ENCODE measurements around the gene GIPR. TPM values are rescaled to one million over a fixed set of nuclear protein-coding genes. Genes with fewer than 3 reads are reported as not detected.
"Not testable (repeated sequence)": the region's sequence is repeated elsewhere in the genome, so short reads cannot be mapped to it uniquely, and the experiment has no call there.

GIPR gene
- polyA plus RNA-seq, 1 donor: 0.85 TPM

DNA sequence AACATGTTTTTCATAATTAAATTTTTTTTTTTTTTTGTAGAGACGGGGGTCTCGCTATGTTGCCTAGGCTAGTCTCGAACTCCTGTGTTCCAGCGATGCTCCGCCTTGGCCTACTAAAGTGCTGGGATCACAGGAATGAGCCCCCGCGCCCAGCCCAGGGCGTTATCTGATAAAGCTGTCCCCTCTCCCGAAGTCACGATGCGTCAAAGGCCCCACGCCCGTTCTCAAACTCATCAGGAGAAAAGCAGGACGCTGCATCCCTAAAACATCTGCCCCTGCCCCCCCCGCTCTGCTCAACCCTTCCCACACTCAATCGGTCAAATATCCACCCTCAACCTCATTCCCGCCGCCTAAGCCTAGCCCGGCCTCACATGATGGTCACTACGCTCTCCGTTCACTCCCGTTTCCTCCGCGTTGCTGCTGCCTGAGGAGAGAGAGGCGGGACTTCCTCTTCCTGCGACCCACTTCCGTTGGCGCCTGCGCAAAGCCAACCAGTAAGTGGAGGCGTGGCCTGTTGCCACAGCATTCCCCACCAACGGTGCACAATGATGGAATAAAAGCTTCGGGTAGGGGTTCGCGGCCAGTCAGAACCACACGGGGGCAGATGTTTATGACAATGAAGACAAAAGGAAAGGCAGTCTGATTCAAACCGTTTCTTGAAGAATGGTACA, 23.6 kb downstream of the GIPR start, which contains the start of gene SNRPD2:
Gene SNRPD2 (minus strand): TSS at position 438 of the 671 bp plus-strand sequence. CDS start 65 bp downstream, at position 373.
- DNase-seq: peak; percentile 96

DNA sequence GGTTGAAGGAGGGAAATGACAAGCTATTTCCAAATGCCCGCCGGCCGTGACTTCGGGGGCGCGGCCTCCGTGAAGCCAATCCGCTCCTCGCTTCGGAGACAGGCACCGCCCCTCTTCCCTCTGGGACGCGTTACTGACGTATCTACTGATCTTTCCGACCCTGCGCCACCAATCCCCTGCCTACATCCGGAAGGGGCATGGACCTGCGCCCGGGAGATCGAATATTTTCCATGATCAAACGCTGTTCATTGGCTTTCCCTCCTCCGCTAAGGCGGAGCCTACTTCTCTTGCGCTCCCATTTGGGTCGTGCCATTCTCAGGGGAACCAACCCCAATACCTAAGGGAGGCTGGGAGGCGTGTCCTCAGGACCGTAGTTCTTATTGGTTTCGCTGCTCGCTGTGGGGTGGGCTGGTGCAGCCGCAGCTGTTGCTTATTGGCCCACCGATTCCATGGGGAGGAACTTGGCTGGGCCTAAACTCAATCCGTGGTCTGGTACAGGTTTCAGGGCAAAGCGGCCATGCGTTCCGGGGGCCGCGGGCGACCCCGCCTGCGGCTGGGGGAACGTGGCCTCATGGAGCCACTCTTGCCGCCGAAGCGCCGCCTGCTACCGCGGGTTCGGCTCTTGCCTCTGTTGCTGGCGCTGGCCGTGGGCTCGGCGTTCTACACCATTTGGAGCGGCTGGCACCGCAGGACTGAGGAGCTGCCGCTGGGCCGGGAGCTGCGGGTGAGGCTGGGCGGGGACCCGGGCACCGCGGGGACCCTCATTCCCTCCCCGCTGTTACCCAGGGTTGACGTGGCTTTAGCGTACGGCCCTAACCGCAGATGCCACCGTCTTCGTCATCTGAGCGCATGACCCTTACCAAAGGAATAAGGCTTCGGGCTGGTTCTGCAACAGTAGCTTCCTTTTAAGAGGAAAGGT, 24.4 kb downstream of the GIPR start, which contains the start of gene QPCTL:
Gene QPCTL (plus strand): TSS at position 480 of the 919 bp plus-strand sequence. CDS start 38 bp downstream, at position 518.
- DNase-seq: peak; percentile 98

DNA sequence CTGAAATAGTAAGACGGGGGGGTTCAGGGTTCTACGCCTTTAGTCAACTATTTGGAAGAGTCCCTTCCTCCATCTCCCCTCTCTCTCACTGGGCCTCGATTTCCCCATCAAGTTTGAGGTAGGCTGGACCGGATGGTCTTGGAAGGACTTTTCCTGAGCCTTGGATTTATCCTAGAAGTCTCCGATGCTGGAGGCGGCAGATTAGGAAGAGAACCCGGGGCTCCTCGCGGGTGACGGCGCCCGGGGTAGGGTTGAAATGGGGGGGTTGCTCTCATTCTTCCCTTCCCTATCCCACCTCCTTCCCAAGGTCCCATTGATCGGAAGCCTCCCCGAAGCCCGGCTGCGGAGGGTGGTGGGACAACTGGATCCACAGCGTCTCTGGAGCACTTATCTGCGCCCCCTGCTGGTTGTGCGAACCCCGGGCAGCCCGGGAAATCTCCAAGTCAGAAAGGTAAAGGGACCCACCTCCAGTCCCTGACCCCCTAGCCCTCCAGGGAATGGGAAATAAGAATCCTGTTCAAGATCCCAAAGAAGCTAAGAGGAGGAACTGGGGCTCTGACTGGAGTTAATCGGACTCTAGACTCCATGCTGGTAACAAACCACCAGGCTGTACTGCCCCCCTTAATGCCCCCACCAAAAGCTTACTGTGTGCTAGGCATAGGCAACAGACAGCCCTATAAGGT, 25.2 kb downstream of the GIPR start:
- peak; percentile 74 for DNase-seq

DNA sequence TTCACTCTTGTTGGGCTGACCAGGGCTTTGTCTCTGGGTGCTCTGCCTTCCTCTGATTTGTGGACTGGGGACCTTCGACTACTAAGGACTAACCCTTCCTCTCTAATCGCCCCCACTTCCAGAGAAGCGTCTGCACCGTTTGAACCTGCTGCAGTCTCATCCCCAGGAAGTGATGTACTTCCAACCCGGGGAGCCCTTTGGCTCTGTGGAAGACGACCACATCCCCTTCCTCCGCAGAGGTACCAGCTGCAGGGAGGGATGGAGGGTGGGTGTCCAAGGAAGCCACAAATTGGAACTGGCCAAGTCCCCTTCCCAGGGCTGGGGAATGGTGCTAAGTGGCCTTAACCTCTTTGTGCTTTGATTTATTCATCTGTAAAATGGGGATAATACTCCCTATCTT, 33.7 kb downstream of the GIPR start:
- no peak for DNase-seq

DNA sequence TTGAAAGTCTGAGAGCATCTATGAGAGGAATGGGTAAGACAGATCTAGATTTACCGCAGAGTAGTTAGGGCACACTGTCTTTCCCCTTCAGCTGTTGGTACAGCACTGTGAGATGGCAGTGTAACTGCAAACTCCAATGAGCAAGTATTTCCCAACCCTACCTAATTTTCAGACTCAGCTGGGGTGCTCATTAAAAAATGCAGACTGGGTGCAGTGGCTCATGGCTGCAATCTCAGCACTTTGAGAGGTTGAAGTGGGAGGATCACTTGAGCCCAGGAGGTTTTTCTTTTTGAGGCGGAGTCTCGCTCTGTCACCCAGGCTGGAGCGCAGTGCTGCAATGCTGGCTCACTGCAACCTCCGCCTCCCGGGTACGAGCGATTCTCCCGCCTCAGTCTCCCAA, 37.1 kb downstream of the GIPR start:
- no peak for DNase-seq

DNA sequence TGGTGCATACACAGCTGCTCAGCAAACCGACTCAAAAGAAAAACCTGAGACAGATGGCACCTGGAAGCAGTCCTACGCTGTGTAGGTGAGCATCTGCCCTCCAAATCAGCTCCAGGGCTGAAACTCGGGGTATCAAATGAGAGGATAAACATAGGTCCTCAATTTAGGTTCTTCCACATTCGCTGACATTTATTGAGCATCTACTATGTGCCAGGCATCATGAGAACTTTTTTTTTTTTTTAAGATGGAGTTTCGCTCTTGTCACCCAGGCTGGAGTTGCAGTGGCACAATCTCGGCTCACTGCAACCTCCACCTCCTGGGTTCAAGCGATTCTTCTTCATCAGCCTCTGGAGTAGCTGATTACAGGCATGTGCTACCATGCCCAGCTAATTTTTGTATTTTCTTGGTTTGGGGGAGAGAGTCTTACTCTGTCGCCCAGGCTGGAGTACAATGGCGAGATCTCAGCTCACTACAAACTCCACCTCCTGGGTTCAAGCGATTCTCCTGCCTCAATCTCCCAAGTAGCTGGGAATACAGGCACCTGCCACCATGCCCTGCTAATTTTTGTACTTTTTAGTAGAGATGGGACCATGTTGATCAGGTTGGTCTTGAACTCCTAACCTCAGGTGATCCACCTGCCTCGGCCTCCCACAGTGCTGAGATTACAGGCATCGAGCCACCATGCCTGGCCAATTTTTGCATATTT, 37.8 kb downstream of the GIPR start:
- DNase-seq: no peak

DNA sequence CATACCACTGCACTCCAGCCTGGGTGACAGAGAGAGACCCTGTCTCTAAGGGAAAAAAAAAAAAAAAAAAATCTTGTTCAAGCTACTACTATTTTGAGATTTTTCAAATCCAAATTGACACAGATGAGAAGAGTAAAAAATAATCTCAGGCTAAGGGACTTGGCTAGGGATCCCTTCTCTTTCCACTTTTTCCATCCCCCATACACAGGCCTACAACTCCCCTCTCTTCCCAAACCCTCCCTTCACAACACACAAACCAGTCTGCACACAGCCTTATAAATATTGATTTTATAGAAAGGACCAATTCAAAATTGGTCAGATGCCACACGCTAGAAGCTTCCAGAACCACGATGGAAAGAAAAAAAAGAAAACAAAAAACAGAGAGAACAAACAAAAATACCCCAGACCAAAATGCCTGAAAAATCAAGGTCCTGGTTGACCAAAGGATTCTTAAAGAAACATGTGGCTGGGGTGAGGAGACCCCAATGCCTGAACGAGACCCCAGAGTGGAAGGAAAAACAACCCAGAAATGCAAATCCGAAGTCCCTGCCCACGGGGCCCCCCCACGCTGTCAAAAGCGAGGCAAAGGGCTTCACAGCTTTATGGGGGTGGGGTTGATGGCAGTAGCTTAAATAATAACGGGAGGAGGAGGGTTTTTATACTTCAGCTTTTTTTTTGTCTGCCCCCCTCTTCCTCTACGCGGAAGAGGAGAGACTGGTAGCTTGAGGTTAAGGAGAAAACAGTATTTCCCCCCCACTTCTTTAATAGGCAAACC, 42.5 kb downstream of the GIPR start:
- DNase-seq: no peak

DNA sequence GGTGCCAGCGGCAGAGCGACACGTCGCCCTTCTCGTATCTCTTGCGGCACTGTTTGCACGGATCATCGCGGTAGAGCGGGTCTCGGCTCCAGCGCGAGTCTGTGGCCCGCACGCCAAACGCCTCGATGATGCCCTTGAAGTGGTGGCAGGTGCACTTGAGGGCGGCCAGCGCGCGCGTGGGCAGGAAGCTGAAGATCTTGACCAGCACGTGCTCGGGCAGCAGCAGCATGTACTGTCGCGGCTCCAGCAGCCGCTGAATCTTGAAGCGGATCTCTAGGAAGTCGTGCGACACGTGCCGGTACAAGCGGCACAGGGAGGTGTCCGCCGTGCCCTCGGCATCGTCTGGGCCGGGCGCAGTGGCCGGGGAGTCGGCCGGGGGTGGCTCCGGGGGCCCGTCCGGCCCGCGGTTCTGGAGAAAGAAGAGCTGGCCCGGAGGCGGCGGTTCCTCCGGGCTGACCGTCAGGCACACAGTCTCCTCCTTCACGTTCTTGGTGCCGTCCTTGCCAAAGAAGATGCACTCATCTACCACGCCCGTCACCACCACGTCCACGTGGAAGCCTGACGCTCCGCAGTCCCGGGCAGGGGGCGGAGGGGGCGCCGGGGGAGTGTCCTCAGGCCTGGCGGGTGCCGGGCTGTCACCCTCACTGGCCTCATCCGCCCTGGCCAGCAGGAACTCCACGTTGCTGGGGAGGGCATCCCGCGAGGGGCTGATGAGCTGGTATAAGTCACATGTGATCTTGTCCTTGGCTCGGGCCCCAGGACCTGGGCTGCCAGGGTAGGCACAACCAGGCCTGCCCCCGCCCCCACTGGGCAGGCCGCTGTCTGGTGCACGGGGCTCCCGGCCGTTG, 44.1 kb downstream of the GIPR start:
- no peak for DNase-seq

DNA sequence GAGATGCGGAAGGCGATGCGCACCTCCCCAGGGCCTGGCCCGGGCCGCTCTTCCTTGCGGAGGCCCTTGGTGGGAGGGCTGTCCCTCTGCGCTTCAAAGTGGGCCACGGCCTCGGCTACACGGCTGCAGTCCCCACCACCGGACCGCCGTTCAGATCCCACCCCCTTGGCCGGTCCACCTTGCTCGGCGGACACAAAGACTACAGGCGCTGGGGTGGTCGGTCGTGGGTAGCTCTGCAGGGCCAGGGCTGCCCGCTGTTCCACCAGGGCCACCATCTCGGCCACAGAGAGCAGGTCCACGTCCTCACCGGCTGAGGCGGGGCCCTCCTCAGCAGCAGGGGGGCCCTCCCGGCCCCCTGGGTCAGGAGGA, 44.7 kb downstream of the GIPR start:
- DNase-seq: no peak

DNA sequence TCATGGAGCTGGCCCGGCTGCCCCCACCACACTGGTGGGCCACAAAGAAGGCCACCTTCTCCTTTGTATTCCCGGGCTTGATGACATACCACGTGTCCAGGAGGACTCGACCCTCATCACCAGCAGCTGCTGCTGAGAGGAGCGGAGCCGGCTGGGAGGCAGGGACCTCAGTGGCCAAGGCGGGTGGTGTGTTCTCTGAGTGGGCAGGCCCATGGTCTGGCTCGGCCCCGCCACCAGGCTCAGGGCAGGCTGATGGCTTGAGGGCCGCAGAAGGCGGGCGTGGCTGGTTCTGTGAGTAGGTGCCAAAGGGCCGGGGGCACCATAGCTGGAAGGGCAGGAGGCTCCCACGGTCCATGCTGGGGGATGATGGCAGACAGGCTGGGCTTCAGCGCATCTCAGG, 45.1 kb downstream of the GIPR start:
- no peak for DNase-seq

DNA sequence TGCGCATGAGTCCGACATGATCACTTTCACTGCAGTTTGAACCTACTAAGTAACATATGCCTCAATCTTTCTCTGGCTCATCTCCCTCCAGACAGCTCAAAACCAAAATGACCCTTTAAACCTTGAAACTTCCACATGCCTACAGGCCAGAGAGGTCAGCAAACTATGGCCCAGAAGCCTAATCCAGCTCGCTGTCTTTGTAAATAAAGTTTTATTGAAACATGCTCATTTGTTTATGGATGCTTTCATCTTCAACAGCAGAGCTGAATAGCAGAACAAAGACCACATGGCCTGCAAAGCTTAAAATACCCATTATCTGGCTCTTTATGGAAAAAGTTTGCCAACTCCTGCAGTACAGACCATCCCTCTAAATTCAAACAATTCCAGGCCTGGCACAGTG, 47.1 kb downstream of the GIPR start:
- DNase-seq: no peak

DNA sequence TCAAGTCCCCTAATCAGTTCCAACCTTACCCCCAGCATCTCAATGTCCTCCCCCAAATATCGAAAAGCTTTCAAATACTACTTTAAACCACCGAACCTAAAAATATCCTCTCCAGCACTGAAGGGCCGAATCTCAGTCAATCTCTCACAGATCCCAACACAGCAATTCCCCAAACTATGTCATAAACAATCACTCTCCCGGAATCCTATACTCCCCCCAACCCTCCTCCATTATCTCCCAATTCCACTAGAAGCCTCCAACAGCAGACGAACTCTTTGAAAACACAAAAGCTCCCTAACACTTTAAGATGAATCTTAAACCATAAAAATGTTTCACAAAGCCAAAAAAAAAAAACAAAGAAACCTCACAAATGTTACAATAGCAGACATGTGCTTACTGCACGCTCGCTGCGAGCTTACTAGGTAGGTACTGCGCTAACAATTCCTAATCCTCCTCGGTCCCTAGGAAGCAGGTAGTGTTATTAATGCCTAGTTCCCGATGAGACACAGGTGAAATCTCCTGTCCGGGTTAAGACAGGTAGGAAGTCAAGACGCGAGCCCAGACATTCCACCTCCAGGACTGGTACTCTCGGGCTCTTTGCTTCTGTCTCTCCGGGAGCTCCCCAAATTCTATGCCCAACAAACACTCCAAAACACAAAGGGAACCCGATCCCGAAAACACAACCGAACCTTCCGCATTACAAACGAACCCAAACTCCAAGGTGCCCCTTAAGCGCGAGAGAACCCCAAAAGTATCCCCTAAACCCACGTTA, 48.5 kb downstream of the GIPR start:
- DNase-seq: no peak

DNA sequence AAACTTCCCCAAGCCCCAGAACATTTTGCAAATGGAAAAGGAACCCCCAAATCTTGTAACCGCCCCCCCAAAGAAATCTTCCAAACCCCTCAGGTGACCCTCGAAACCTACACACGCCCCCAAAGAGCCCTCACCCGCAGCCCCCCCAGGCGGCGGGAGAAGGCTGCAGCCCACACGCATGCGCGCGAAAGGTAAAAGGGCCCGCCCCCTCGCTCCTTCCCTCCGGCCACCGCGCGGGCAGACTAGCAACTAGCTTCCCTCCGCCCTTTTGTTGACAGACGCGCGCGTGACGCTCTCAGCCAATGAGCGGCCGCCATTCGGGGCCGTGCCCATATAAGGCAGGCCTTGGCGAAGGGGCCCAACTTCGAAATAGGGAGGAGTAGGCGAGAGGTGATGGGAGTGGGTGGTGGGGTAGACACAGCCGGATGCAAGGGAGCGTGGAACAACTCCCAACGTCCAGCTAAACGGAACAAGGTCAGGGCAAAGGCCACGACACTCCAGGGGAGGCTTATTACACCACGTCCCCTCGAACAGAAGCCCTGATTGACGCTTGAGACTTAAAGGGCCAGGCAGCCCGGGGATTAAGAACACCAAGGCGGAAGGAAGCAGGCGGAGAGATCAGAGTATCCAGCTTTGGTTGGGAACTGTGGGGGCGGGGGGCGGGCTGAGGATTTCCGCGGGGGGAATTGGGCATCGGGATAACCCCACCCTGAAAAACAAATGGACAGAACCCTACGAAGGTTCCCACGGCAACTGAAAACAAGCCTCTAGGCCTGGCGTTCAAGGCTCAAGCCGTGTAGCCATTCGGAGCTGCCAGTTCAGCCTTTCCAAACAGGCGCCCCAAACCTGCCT, 49.3 kb downstream of the GIPR start:
- DNase-seq: peak; percentile 99

DNA sequence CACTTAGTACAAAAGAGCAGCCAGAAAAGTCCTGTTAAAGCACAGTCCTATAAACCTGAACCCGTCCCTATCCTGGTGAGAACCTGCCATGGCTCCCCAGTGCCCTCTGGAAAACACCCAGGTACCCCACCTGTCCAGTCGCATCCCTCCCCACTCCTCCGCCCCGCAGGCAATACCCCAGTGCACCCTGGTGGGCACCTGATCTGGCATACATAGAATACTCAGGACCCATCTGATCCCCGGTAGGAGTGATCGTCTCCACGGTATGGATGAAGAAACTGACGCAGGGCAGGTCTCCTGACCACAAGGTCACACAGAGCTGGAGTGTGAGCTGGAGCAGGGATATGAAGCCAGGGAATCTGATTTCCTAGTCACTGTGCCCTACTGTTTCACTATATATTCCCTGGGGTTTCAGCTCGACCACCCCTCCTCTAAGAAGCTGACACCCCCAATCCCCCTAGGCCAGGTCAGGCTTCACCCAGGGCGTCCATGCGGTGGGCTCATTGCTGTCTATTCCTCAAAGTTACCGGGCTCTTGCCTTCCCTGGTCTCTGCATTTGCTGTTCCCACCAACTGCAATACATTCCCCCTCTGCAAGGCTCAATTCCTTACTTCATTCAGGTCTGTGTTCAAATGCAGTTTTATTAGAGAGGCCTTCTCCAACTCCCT, 50.1 kb downstream of the GIPR start:
- no peak for DNase-seq

DNA sequence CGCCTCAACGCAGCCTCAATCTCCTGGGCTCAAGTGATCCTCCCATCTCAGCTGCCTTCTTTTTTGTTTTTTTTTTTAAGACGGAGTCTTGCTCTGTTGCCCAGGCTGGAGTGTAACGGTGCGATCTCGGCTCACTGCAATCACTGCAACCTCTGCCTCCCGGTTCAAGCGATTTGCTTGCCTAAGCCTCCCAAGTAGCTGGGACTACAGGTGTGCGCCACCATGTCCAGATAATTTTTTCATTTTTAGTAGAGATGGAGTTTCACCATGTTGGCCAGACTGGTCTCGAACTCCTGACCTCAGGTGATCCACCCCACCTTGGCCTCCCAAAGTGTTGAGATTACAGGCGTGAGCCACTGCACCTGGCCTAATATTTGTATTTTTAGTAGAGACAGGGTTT, 52.0 kb downstream of the GIPR start:
- not testable (repeated sequence) for DNase-seq

DNA sequence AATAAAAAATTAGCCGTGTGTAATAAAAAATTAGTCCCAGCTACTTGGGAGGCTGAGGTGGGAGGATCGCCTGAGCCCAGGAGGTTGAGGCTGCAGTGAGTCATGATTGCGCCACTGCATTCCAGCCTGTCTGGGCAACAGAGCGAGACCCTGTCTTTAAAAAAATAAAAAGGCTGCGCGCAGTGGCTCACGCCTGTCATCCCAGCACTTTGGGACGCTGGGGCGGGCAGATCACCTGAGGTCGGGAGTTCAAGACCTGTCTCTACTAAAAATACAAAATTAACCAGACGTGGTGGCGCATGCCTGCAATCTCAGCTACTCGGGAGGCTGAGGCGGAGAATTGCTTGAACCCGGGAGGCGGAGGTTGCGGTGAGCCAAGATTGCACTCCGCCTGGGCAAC, 60.7 kb downstream of the GIPR start:
- DNase-seq: not testable (repeated sequence)

DNA sequence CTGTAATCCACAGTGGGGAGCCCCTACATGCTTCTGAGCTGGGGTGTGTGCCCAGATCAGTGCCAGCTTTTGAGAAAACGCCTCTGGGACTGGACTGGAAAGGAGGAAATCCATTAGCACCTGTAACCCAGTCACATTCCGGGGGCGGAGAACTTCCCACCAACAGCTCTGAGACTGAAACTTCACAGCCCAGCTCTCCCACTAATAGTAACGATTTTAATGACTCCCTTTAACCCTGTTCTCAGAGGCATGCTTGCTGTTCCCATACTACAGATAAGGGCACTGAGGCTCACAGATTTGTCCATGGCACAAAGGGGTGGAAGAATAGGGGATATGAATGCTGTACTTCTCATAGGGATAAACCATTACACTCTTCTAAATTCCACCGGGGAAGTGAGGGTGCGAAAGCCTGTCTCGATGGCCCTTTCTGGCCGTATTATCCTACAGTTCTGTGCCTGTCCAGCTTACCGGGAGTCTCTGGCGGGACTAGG, 61.8 kb downstream of the GIPR start:
- no peak for DNase-seq

Data from left kidney (tissue), 2 donors.